B cell (primary cell): ENCODE results near the gene TEAD1. TPM values are rescaled to one million over a fixed set of nuclear protein-coding genes. Genes with fewer than 3 reads are reported as not detected.

Source experiments
- ATAC-seq: fragments of 200-7000 bp; cut with Tn5 transposase; one replicate; pipeline ENCODE4 v1.10.0; 2021; ENCODE audit warnings: low read depth, mild to moderate bottlenecking, moderate number of reproducible peaks, moderate library complexity
- CTCF ChIA-PET: fragments of 350-600 bp; sonication (Branson Sonifier 250); formaldehyde crosslinking; loops from one replicate; lab custom pipeline; 2021; ENCODE audit warnings: antibody characterized with exemption, inconsistent platforms; lab: Charles Lee
- POLR2A ChIA-PET: fragments of 350-600 bp; sonication (Branson Sonifier 250); formaldehyde crosslinking; loops from one replicate; lab custom pipeline; 2021; ENCODE audit warnings: antibody characterized with exemption; lab: Charles Lee
- DNase-seq: peaks from one replicate; pipeline ENCODE4 v3.0.0; 2013
- H2AFZ ChIP-seq: 2 replicates; pipeline ENCODE4 v1.6.1; 2012; ENCODE audit warnings: mild to moderate bottlenecking, low read depth, low read length; ENCODE audit not compliant: insufficient read depth, poor library complexity, severe bottlenecking
- H3K27ac ChIP-seq, 2 donors: 1 replicate in 1 of 2; 2 replicates in 1 of 2; pipeline ENCODE4 v1.5.1; 2012 to 2013; ENCODE audit warnings: low read length in 2 of 2, mild to moderate bottlenecking in 2 of 2, moderate library complexity in 1 of 2
- H3K27me3 ChIP-seq, 4 experiments: fragments of 200-600 bp in 1 of 4; sonication (generic) in 1 of 4; replicated peaks in 1 of 4; 1 replicate in 2 of 4; 2 replicates in 2 of 4; pipeline versions ENCODE4 v1.6.1 to v1.7.0; 2013 to 2016; ENCODE audit warnings: low read length in 3 of 4, mild to moderate bottlenecking in 2 of 4, mixed read lengths in 1 of 4, moderate library complexity in 1 of 4; ENCODE audit not compliant: insufficient read depth in 4 of 4, control insufficient read depth in 3 of 4; ENCODE audit errors: control extremely low read depth in 1 of 4
- H3K36me3 ChIP-seq, 2 experiments: replicated peaks in 1 of 2; 1 replicate in 1 of 2; 2 replicates in 1 of 2; pipeline versions ENCODE4 v1.6.1 to v1.7.1; 2013; ENCODE audit warnings: low read length in 1 of 2; ENCODE audit not compliant: insufficient read depth in 2 of 2, control insufficient read depth in 1 of 2; ENCODE audit errors: control extremely low read depth in 1 of 2, extremely low read depth in 1 of 2
- H3K4me1 ChIP-seq, 2 donors: fragments of 200-600 bp in 1 of 2; sonication (generic) in 1 of 2; 1 replicate in 1 of 2; 2 replicates in 1 of 2; pipeline versions ENCODE4 v1.5.1 to v1.6.1; 2013 to 2017; ENCODE audit warnings: low read length in 2 of 2; ENCODE audit not compliant: control insufficient read depth in 2 of 2, insufficient read depth in 2 of 2
- H3K4me2 ChIP-seq: replicated peaks from 2 replicates; pipeline ENCODE3; 2012; ENCODE audit warnings: mild to moderate bottlenecking, low read depth, low read length; ENCODE audit not compliant: poor library complexity, severe bottlenecking
- H3K4me3 ChIP-seq, 5 experiments: fragments of 200-600 bp in 1 of 5; sonication (generic) in 1 of 5; 1 replicate in 3 of 5; 2 replicates in 2 of 5; pipeline versions ENCODE4 v1.5.1 to v1.7.0; 2011 to 2016; ENCODE audit warnings: low read length in 4 of 5, mild to moderate bottlenecking in 4 of 5, low read depth in 2 of 5, control low read depth in 1 of 5, moderate library complexity in 1 of 5; ENCODE audit not compliant: insufficient read depth in 1 of 5; ENCODE audit errors: control extremely low read depth in 1 of 5, extremely low read depth in 1 of 5
- H3K79me2 ChIP-seq: fragments of 200-600 bp; sonication (generic); one replicate; pipeline ENCODE4 v1.6.0; 2016; ENCODE audit warnings: low read length; ENCODE audit not compliant: control insufficient read depth, insufficient read depth
- H3K9ac ChIP-seq: fragments of 200-600 bp; sonication (generic); 2 replicates; pipeline ENCODE4 v1.6.1; 2017; ENCODE audit warnings: mild to moderate bottlenecking, low read length, moderate library complexity
- H3K9me3 ChIP-seq, 3 donors: one replicate each; pipeline versions ENCODE4 v1.6.1 to v1.7.1; 2013; ENCODE audit warnings: low read length in 2 of 3; ENCODE audit not compliant: control insufficient read depth in 2 of 3, insufficient read depth in 1 of 3; ENCODE audit errors: control extremely low read depth in 1 of 3
- H4K20me1 ChIP-seq: 2 replicates; pipeline ENCODE4 v1.6.0; 2012; ENCODE audit warnings: mild to moderate bottlenecking, low read length; ENCODE audit not compliant: insufficient read depth, control insufficient read depth, poor library complexity, severe bottlenecking
- H3K27ac Mint-ChIP-seq: one replicate; pipeline ENCODE4 v1.8.0; 2021; ENCODE audit warnings: mixed read lengths
- H3K27me3 Mint-ChIP-seq: one replicate; pipeline ENCODE4 v1.8.0; 2021; ENCODE audit warnings: mixed read lengths
- H3K4me1 Mint-ChIP-seq: one replicate; pipeline ENCODE4 v1.8.0; 2021; ENCODE audit warnings: mixed read lengths
- H3K4me3 Mint-ChIP-seq: one replicate; pipeline ENCODE4 v1.8.0; 2021; ENCODE audit warnings: mixed read lengths
- H3K9me3 Mint-ChIP-seq: one replicate; pipeline ENCODE4 v1.8.0; 2022; ENCODE audit warnings: mixed read lengths; ENCODE audit not compliant: insufficient read depth
- EZH2 ChIP-seq: IDR thresholded peaks from 2 replicates; pipeline ENCODE4 v1.6.1; 2012; ENCODE audit warnings: borderline replicate concordance, low read depth, mild to moderate bottlenecking, moderate library complexity, low read length; ENCODE audit not compliant: insufficient read depth, poor library complexity, severe bottlenecking
- WGBS: methylation state at CpG from one replicate; pipeline ENCODE4 v1.1.5; 2013; ENCODE audit warnings: missing lambda C conversion rate; ENCODE audit not compliant: insufficient coverage; 5-methylcytosine and 5-hydroxymethylcytosine counted together
- intact Hi-C: fragments of 100-400 bp; cut with micrococcal nuclease; formaldehyde crosslinking; loops from one replicate; pipeline ENCODE4 v1.10.0; 2022
- polyA plus RNA-seq: library from polyadenylated mRNA; depleted of rRNA; stranded (reverse); fragments of >200 nt; gene quantifications from 2 replicates; pipeline ENCODE4 v1.2.3, GENCODE V29; 2012
- total RNA-seq, 2 donors: library from RNA; stranded (reverse); fragments of 120-200 nt in 1 of 2; gene quantifications; 1 replicate in 1 of 2; 2 replicates in 1 of 2; pipeline versions ENCODE4 v1.2.3 to v1.2.4, GENCODE V29; 2013 to 2022
- TF ChIP-seq, protein P1 (sequence below): fragments of 200-600 bp; IDR thresholded peaks from one replicate; pipeline ENCODE4 v1.8.0; 2022; ENCODE audit warnings: antibody characterized with exemption, mild to moderate bottlenecking

TEAD1 gene
- total and polyA plus RNA-seq, 2 donors (not counting 1 experiment from before 2014, with no cell fraction given), result 0.30 TPM; not detected in 1

GRCh38 chr11:12772324-12772723 is 98.1 kb downstream of the TEAD1 start:
- H3K27ac Mint-ChIP-seq, result no peak overlapping the region
- ATAC-seq (no peak), DNase-seq (no peak)
- H3K4me1 Mint-ChIP-seq, result no peaks in the 10 kb centered on the region
- H3K9me3 ChIP-seq, result no peaks in the 10 kb centered on the region
- intact Hi-C loops, result no loop called here
- H3K4me2 ChIP-seq, result no peak overlapping the region
- no peaks in the 10 kb centered on the region for H3K36me3 ChIP-seq
- TF ChIP-seq EZH2, result no peak
- TF ChIP-seq, protein P1, sequence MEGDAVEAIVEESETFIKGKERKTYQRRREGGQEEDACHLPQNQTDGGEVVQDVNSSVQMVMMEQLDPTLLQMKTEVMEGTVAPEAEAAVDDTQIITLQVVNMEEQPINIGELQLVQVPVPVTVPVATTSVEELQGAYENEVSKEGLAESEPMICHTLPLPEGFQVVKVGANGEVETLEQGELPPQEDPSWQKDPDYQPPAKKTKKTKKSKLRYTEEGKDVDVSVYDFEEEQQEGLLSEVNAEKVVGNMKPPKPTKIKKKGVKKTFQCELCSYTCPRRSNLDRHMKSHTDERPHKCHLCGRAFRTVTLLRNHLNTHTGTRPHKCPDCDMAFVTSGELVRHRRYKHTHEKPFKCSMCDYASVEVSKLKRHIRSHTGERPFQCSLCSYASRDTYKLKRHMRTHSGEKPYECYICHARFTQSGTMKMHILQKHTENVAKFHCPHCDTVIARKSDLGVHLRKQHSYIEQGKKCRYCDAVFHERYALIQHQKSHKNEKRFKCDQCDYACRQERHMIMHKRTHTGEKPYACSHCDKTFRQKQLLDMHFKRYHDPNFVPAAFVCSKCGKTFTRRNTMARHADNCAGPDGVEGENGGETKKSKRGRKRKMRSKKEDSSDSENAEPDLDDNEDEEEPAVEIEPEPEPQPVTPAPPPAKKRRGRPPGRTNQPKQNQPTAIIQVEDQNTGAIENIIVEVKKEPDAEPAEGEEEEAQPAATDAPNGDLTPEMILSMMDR, result no peak
- CTCF ChIA-PET, result no interaction called here
- WGBS, result no CpG with 5 or more reads among the region's 1 CpG
- no peak overlapping the region for H3K4me3 Mint-ChIP-seq
- no peaks in the 10 kb centered on the region for H3K79me2 ChIP-seq
- no peak overlapping the region for H3K27ac ChIP-seq
- H2AFZ ChIP-seq, result no peak overlapping the region
- H3K4me3 ChIP-seq, result no peak overlapping the region
- H3K9ac ChIP-seq, result no peak overlapping the region
- peaks cover 8% of the 10 kb centered on the region for H3K27me3 Mint-ChIP-seq
- no peaks in the 10 kb centered on the region for H3K27me3 ChIP-seq
- H4K20me1 ChIP-seq, result no peaks in the 10 kb centered on the region
- POLR2A ChIA-PET, result no interaction called here
- H3K4me1 ChIP-seq, result no peaks in the 10 kb centered on the region
- H3K9me3 Mint-ChIP-seq, result no peaks in the 10 kb centered on the region

GRCh38 chr11:12773591-12773990 is 99.4 kb downstream of the TEAD1 start:
- Mint-ChIP-seq H3K9me3 (no peaks in the 10 kb centered on the region), H3K27me3 (peaks cover 3% of the 10 kb centered on the region), H3K4me3 (no peak overlapping the region), H3K27ac (no peak overlapping the region), H3K4me1 (no peaks in the 10 kb centered on the region)
- Histone ChIP-seq H3K36me3 (no peaks in the 10 kb centered on the region), H3K79me2 (no peaks in the 10 kb centered on the region), H3K9ac (no peak overlapping the region), H3K4me2 (no peak overlapping the region), H3K4me3 (no peak overlapping the region), H3K4me1 (no peaks in the 10 kb centered on the region), H3K27me3 (no peaks in the 10 kb centered on the region), H3K9me3 (no peaks in the 10 kb centered on the region), H2AFZ (no peak overlapping the region), H3K27ac (no peak overlapping the region), H4K20me1 (no peaks in the 10 kb centered on the region)
- DNase-seq, result no peak
- intact Hi-C loops, result no loop called here
- WGBS, result 100% methylated on average over 1 of the region's 2 CpGs
- no peak for ATAC-seq
- CTCF ChIA-PET, result no interaction called here
- POLR2A ChIA-PET, result no interaction called here
- no peak for TF ChIP-seq EZH2
- TF ChIP-seq, protein P1, result no peak
